Nephron progenitor cell (in vitro differentiated cells): Measurements from ENCODE around the gene SLC2A9.

Source experiments
- DNase-seq: peaks from one replicate; pipeline ENCODE4 v3.0.0; 2021
- H3K27ac Mint-ChIP-seq: 2 replicates; pipeline ENCODE4 v1.8.0; 2021; ENCODE audit warnings: mild to moderate bottlenecking, moderate library complexity, mixed read lengths
- H3K27me3 Mint-ChIP-seq: 2 replicates; pipeline ENCODE4 v1.8.0; 2021; ENCODE audit warnings: mild to moderate bottlenecking, low read depth, mixed read lengths; ENCODE audit not compliant: poor library complexity
- H3K36me3 Mint-ChIP-seq: 2 replicates; pipeline ENCODE4 v1.8.0; 2021; ENCODE audit warnings: low read depth, mixed read lengths
- H3K4me1 Mint-ChIP-seq: 2 replicates; pipeline ENCODE4 v1.8.0; 2021; ENCODE audit warnings: mixed read lengths
- H3K4me3 Mint-ChIP-seq: 2 replicates; pipeline ENCODE4 v1.8.0; 2021; ENCODE audit warnings: mild to moderate bottlenecking, moderate library complexity, mixed read lengths
- H3K9me3 Mint-ChIP-seq: 2 replicates; pipeline ENCODE4 v1.8.0; 2021; ENCODE audit warnings: mild to moderate bottlenecking, moderate library complexity, mixed read lengths
- TF ChIP-seq, protein P1 (sequence below): fragments of 200-600 bp; sonication (generic); IDR thresholded peaks from 2 replicates; pipeline ENCODE4 v1.5.0; 2021; ENCODE audit warnings: antibody characterized with exemption

Gene SLC2A9

GRCh38 chr4:9980898-9981297, 40.4 kb downstream of the SLC2A9 start:
- no peak for DNase-seq
- H3K9me3 Mint-ChIP-seq, result peaks cover 4% of the 10 kb centered on the region

DNA sequence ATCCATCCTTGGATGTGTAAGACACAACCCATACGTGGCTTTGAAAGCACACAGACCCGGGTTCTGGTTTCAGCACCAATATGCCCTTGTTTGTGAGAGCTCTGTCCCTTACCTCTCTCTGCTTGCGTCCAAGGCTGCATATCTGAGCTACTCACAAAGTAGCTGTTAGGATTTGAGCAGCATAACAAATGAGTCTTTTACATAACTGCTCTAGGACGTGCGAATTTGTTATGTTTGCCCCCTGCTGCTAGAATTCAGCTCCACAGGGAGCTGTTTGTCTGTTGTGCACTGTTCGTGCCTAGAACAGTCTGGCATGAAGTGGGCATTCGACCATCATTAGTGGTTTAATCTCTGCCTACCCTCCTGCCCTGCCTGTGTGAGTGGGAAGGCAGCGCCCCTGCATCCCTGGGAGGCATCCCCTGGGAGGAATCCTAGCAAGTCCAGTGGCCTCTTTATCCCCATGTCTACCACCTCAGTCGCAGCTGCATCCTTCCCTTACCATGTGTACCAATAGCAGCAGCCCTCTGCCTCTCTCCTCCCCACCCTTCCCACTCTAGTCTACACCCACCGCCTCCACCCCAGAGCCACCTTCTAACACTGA, 42.1 kb downstream of the SLC2A9 start:
- Mint-ChIP-seq H3K4me3 (no peak overlapping the region), H3K27ac (no peak overlapping the region), H3K27me3 (peaks cover 28% of the 10 kb centered on the region), H3K36me3 (no peaks in the 10 kb centered on the region), H3K9me3 (peaks cover 12% of the 10 kb centered on the region), H3K4me1 (no peaks in the 10 kb centered on the region)
- no peak for DNase-seq
- TF ChIP-seq, protein P1, sequence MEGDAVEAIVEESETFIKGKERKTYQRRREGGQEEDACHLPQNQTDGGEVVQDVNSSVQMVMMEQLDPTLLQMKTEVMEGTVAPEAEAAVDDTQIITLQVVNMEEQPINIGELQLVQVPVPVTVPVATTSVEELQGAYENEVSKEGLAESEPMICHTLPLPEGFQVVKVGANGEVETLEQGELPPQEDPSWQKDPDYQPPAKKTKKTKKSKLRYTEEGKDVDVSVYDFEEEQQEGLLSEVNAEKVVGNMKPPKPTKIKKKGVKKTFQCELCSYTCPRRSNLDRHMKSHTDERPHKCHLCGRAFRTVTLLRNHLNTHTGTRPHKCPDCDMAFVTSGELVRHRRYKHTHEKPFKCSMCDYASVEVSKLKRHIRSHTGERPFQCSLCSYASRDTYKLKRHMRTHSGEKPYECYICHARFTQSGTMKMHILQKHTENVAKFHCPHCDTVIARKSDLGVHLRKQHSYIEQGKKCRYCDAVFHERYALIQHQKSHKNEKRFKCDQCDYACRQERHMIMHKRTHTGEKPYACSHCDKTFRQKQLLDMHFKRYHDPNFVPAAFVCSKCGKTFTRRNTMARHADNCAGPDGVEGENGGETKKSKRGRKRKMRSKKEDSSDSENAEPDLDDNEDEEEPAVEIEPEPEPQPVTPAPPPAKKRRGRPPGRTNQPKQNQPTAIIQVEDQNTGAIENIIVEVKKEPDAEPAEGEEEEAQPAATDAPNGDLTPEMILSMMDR, result no peak

More at GRCh38 chr4:9980898-9981297, 40.4 kb downstream of the SLC2A9 start:
- TF ChIP-seq, protein P1, result no peak
- Mint-ChIP-seq H3K4me3 (no peak overlapping the region), H3K27ac (no peak overlapping the region), H3K27me3 (peaks cover 32% of the 10 kb centered on the region), H3K36me3 (no peaks in the 10 kb centered on the region), H3K4me1 (no peaks in the 10 kb centered on the region)

- Mint-ChIP-seq H3K4me3 (no peak overlapping the region), H3K36me3 (no peaks in the 10 kb centered on the region), H3K4me1 (no peaks in the 10 kb centered on the region), H3K9me3 (peaks cover 18% of the 10 kb centered on the region), H3K27me3 (peaks cover 28% of the 10 kb centered on the region), H3K27ac (no peak overlapping the region)
- no peak for DNase-seq
- TF ChIP-seq, protein P1, result no peak
Observed at GRCh38 chr4:9977518-9978031, 43.7 kb downstream of the SLC2A9 start.

DNA sequence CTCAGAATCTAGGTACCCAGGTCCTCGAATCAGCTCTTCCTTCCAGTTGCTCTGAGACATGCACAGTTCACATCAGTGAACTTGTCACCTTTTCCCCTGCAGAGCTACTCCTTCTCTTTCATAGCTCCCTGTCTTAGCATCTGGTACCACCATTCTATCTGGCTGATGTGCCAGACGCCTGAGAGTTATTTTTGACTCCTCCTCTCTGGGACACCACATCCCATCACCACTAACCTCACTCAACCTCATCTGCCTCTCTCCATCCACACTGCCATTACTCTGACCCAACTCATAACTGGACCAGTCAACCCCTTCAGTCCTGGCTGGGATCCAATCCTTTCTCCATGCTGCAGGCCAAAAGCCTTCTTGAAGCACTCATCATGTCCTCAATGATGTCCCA, 44.5 kb downstream of the SLC2A9 start:
- DNase-seq, result no peak
- H3K27ac Mint-ChIP-seq, result no peak overlapping the region
- H3K36me3 Mint-ChIP-seq, result no peaks in the 10 kb centered on the region
- no peaks in the 10 kb centered on the region for H3K4me1 Mint-ChIP-seq
- no peak overlapping the region for H3K4me3 Mint-ChIP-seq
- H3K27me3 Mint-ChIP-seq, result peaks cover 20% of the 10 kb centered on the region
- TF ChIP-seq, protein P1, result no peak
- peaks cover 26% of the 10 kb centered on the region for H3K9me3 Mint-ChIP-seq

- Mint-ChIP-seq H3K4me1 (no peaks in the 10 kb centered on the region), H3K9me3 (peaks cover 31% of the 10 kb centered on the region), H3K27me3 (peaks cover 20% of the 10 kb centered on the region), H3K36me3 (no peaks in the 10 kb centered on the region), H3K27ac (no peak overlapping the region), H3K4me3 (no peak overlapping the region)
- TF ChIP-seq, protein P1, result no peak
- no peak for DNase-seq
Observed at GRCh38 chr4:9976293-9976692, 45.0 kb downstream of the SLC2A9 start.

DNA sequence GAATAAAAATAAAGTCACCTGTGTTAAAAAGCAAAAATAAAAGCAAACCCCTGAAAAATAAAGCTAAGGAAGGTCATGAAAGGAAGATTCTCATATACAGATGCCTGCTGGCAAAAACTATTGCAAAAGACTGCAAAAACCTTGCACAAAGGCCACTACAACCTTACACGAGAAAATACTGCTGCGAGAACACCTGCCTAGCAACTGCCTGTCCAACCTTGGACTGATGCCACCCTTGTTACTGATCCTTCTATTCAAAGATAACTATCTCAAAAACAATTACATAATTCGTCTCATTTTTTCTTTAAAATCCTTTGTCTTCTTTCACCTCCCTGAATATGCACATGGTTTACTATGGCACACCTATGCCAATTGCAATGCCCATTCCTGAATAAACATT, 49.6 kb downstream of the SLC2A9 start:
- no peaks in the 10 kb centered on the region for H3K4me1 Mint-ChIP-seq
- DNase-seq, result no peak
- TF ChIP-seq, protein P1, result no peak
- no peak overlapping the region for H3K4me3 Mint-ChIP-seq
- H3K9me3 Mint-ChIP-seq, result peaks cover 32% of the 10 kb centered on the region
- no peaks in the 10 kb centered on the region for H3K36me3 Mint-ChIP-seq
- H3K27me3 Mint-ChIP-seq, result peaks cover 1% of the 10 kb centered on the region
- no peak overlapping the region for H3K27ac Mint-ChIP-seq
